C4-2B (cell line): ENCODE data around the gene FOXC2.

Source experiments
- H3K27ac ChIP-seq: fragments of 450-650 bp; 2 replicates; pipeline ENCODE4 v1.5.1; 2017
- CTCF ChIP-seq: fragments of 450-650 bp; conservative IDR thresholded peaks from 2 replicates; pipeline ENCODE4 v1.5.1; 2017; ENCODE audit warnings: mild to moderate bottlenecking
- ZFX ChIP-seq: fragments of 450-650 bp; IDR thresholded peaks from 2 replicates; pipeline ENCODE4 v1.6.1; 2017

Gene FOXC2

GRCh38 chr16:86528061-86528929 is 38.3 kb upstream of the FOXC2 start:
- H3K27ac ChIP-seq = no peak overlapping the region
- TF ChIP-seq ZFX (no peak), CTCF (no peak)

GRCh38 chr16:86529160-86529559 is 37.5 kb upstream of the FOXC2 start:
- no peak for TF ChIP-seq ZFX
- no peak for TF ChIP-seq CTCF
- H3K27ac ChIP-seq = no peak overlapping the region

- no peak overlapping the region for H3K27ac ChIP-seq
- no peak for TF ChIP-seq CTCF
- no peak for TF ChIP-seq ZFX
Observed at GRCh38 chr16:86530251-86531190, 36.1 kb upstream of the FOXC2 start.

- H3K27ac ChIP-seq = no peak overlapping the region
- no peak for TF ChIP-seq CTCF
- no peak for TF ChIP-seq ZFX
Observed at GRCh38 chr16:86531191-86531545, 35.5 kb upstream of the FOXC2 start.

GRCh38 chr16:86531641-86532525 is 34.7 kb upstream of the FOXC2 start:
- H3K27ac ChIP-seq = no peak overlapping the region
- TF ChIP-seq CTCF = no peak
- TF ChIP-seq ZFX = no peak

- TF ChIP-seq ZFX (no peak), CTCF (no peak)
Observed at GRCh38 chr16:86532526-86532815, 34.2 kb upstream of the FOXC2 start.

More at GRCh38 chr16:86532526-86532815, 34.2 kb upstream of the FOXC2 start:
- H3K27ac ChIP-seq = no peak overlapping the region
